Body of pancreas (tissue), 4 donors: ENCODE data around the gene SCG2. TPM values are rescaled to one million over a fixed set of nuclear protein-coding genes. Genes with fewer than 3 reads are reported as not detected.

Source experiments
- ATAC-seq: fragments of 150-250 bp; one replicate; pipeline ENCODE4 v1.9.1; 2016
- DNase-seq, 4 donors: peaks; one replicate each; pipeline ENCODE4 v3.0.0-alpha.2; 2019
- H3K27ac ChIP-seq, 4 donors: fragments of 200-600 bp; sonication (generic); 1 replicate in 3 of 4; 2 replicates in 1 of 4; pipeline versions ENCODE4 v1.5.1 to v1.6.1; 2016 to 2019; ENCODE audit warnings: mild to moderate bottlenecking in 1 of 4, mixed read lengths in 1 of 4, moderate library complexity in 1 of 4
- H3K27me3 ChIP-seq, 2 donors: fragments of 200-600 bp; sonication (generic); one replicate each; pipeline ENCODE4 v1.6.0; 2016; ENCODE audit warnings: mild to moderate bottlenecking in 1 of 2
- H3K36me3 ChIP-seq, 2 donors: fragments of 200-600 bp; sonication (generic); replicated peaks in 1 of 2; 2 replicates each; pipeline ENCODE4 v1.5.1; 2016; ENCODE audit warnings: low read depth in 2 of 2; ENCODE audit not compliant: insufficient read depth in 1 of 2
- H3K4me1 ChIP-seq: fragments of 200-600 bp; sonication (generic); one replicate; pipeline ENCODE4 v1.6.0; 2016
- H3K4me3 ChIP-seq, 2 donors: fragments of 200-600 bp; sonication (generic); 1 replicate in 1 of 2; 2 replicates in 1 of 2; pipeline ENCODE4 v1.5.1; 2016 to 2019
- H3K9me3 ChIP-seq, 3 donors: fragments of 200-600 bp; sonication (generic); 1 replicate in 2 of 3; 2 replicates in 1 of 3; pipeline ENCODE4 v1.5.1; 2016
- CTCF ChIP-seq, 7 experiments: fragments of 450-650 bp in 4 of 7; fragments of 200-600 bp in 3 of 7; sonication (generic) in 3 of 7; IDR thresholded peaks; one replicate each; pipeline ENCODE4 v1.5.1; 2016 to 2019; ENCODE audit warnings: antibody characterized with exemption in 7 of 7
- POLR2A ChIP-seq, 3 donors: fragments of 450-650 bp; IDR thresholded peaks; one replicate each; pipeline ENCODE4 v1.6.1; 2016; ENCODE audit warnings: antibody characterized with exemption in 3 of 3, mild to moderate bottlenecking in 2 of 3
- WGBS, 2 donors: methylation state at CpG; one replicate each; pipeline ENCODE4 v1.1.5; 2017; 5-methylcytosine and 5-hydroxymethylcytosine counted together
- intact Hi-C: fragments of 100-400 bp; cut with DNase I; formaldehyde crosslinking; loops from one replicate; pipeline ENCODE4 v1.15.1; 2023
- total RNA-seq, 2 donors: library from RNA; depleted of rRNA; stranded (reverse); fragments of >200 nt; gene quantifications; one replicate each; pipeline ENCODE4 v1.1.0, GENCODE V29; 2016

SCG2 gene
- total RNA-seq, 2 donors from 2014 or later: 12.5 to 13.0 TPM

GRCh38 chr2:223582001-223582400 lies 20.2 kb downstream of the SCG2 start:
- Histone ChIP-seq H3K4me3 (no peak overlapping the region), H3K27ac (no peak overlapping the region), H3K9me3 (no peaks in the 10 kb centered on the region), H3K36me3 (no peaks in the 10 kb centered on the region), H3K27me3 (no peaks in the 10 kb centered on the region), H3K4me1 (no peaks in the 10 kb centered on the region)
- DNase-seq (no peak), ATAC-seq (no peak)
- TF ChIP-seq CTCF (IDR thresholded peaks at IDR 0.05) (no peak), POLR2A (IDR thresholded peaks at IDR 0.05) (no peak)
- intact Hi-C loops: no loop called here
- WGBS, 2 donors: 71 to 72% methylated on average over 5 of the region's 5 CpGs

- Histone ChIP-seq H3K27me3 (no peaks in the 10 kb centered on the region), H3K36me3 (no peaks in the 10 kb centered on the region), H3K9me3 (no peaks in the 10 kb centered on the region), H3K27ac (no peak overlapping the region), H3K4me1 (no peaks in the 10 kb centered on the region), H3K4me3 (no peak overlapping the region)
- ATAC-seq: no peak
- intact Hi-C loops: no loop called here
- DNase-seq: peak in 2 of 4 donors; percentile 9 to 13
- WGBS, 2 donors: 45 to 46% methylated on average over 6 of the region's 6 CpGs
- no peak for TF ChIP-seq POLR2A (IDR thresholded peaks at IDR 0.05)
- no peak for TF ChIP-seq CTCF (IDR thresholded peaks at IDR 0.05)
Measured at GRCh38 chr2:223580951-223581350, 21.2 kb downstream of the SCG2 start.

- no peaks in the 10 kb centered on the region for H3K9me3 ChIP-seq
- no peaks in the 10 kb centered on the region for H3K4me1 ChIP-seq
- no peak for TF ChIP-seq POLR2A (IDR thresholded peaks at IDR 0.05)
- TF ChIP-seq CTCF (IDR thresholded peaks at IDR 0.05): no peak
- no peaks in the 10 kb centered on the region for H3K36me3 ChIP-seq
- 56 to 81% methylated on average over 1 of the region's 1 CpG for WGBS, 2 donors
- no peak for ATAC-seq
- H3K4me3 ChIP-seq: no peak overlapping the region
- H3K27ac ChIP-seq: no peak overlapping the region
- H3K27me3 ChIP-seq: no peaks in the 10 kb centered on the region
- no peak for DNase-seq
- intact Hi-C loops: no loop called here
Measured at GRCh38 chr2:223578846-223579245, 23.3 kb downstream of the SCG2 start.

GRCh38 chr2:223576873-223577272 lies 25.3 kb downstream of the SCG2 start:
- ATAC-seq: no peak
- H3K36me3 ChIP-seq: no peaks in the 10 kb centered on the region
- intact Hi-C loops: no loop called here
- H3K4me1 ChIP-seq: no peaks in the 10 kb centered on the region
- no peak for DNase-seq
- H3K4me3 ChIP-seq: no peak overlapping the region
- H3K9me3 ChIP-seq: no peaks in the 10 kb centered on the region
- H3K27ac ChIP-seq: no peak overlapping the region
- no peaks in the 10 kb centered on the region for H3K27me3 ChIP-seq
- 83 to 90% methylated on average over 5 of the region's 5 CpGs for WGBS, 2 donors
- TF ChIP-seq POLR2A (IDR thresholded peaks at IDR 0.05) (no peak), CTCF (IDR thresholded peaks at IDR 0.05) (no peak)

GRCh38 chr2:223570784-223571183 lies 31.4 kb downstream of the SCG2 start:
- intact Hi-C loops: no loop called here
- ATAC-seq (no peak), DNase-seq (no peak)
- Histone ChIP-seq H3K4me1 (no peaks in the 10 kb centered on the region), H3K9me3 (no peaks in the 10 kb centered on the region), H3K36me3 (no peaks in the 10 kb centered on the region), H3K4me3 (no peak overlapping the region), H3K27ac (no peak overlapping the region), H3K27me3 (no peaks in the 10 kb centered on the region)
- WGBS, 2 donors: 71 to 85% methylated on average over 2 of the region's 2 CpGs
- no peak for TF ChIP-seq CTCF (IDR thresholded peaks at IDR 0.05)
- TF ChIP-seq POLR2A (IDR thresholded peaks at IDR 0.05): no peak
